H9 (cell line): ENCODE results near the gene KANSL3. TPM values are rescaled to one million over a fixed set of nuclear protein-coding genes. Genes with fewer than 3 reads are reported as not detected.

Experiments
- DNase-seq: peaks from one replicate; pipeline ENCODE4 v3.0.0-alpha.2; 2017
- H2AFZ ChIP-seq: one replicate; pipeline ENCODE4 v1.6.1; 2013; ENCODE audit warnings: mild to moderate bottlenecking, low read length, control low read depth, moderate library complexity
- H2AK5ac ChIP-seq: 2 replicates; pipeline ENCODE4 v1.6.1; 2013; ENCODE audit warnings: low read length, control low read depth, mixed read lengths; ENCODE audit not compliant: insufficient read length
- H2BK120ac ChIP-seq: one replicate; pipeline ENCODE4 v1.6.1; 2013; ENCODE audit warnings: low read depth, mild to moderate bottlenecking, low read length, control low read depth, inconsistent platforms; ENCODE audit not compliant: poor library complexity, severe bottlenecking
- H2BK12ac ChIP-seq: 2 replicates; pipeline ENCODE4 v1.6.1; 2013; ENCODE audit warnings: low read length, control low read depth, mixed read lengths, low read depth; ENCODE audit not compliant: insufficient read length
- H2BK15ac ChIP-seq: 2 replicates; pipeline ENCODE4 v1.6.1; 2013; ENCODE audit warnings: low read depth, low read length, control low read depth
- H2BK20ac ChIP-seq: one replicate; pipeline ENCODE4 v1.6.1; 2013; ENCODE audit warnings: low read depth, mild to moderate bottlenecking, low read length, control low read depth, inconsistent platforms; ENCODE audit not compliant: poor library complexity, severe bottlenecking
- H2BK5ac ChIP-seq: 2 replicates; pipeline ENCODE4 v1.6.1; 2013; ENCODE audit warnings: low read length, control low read depth, mixed read lengths; ENCODE audit not compliant: insufficient read length
- H3K14ac ChIP-seq: 2 replicates; pipeline ENCODE4 v1.6.1; 2013; ENCODE audit warnings: low read length, control low read depth; ENCODE audit not compliant: insufficient read depth
- H3K18ac ChIP-seq: 2 replicates; pipeline ENCODE4 v1.6.1; 2013; ENCODE audit warnings: low read depth, mild to moderate bottlenecking, mixed read lengths, low read length, control low read depth; ENCODE audit not compliant: insufficient read length
- H3K23ac ChIP-seq: 2 replicates; pipeline ENCODE4 v1.6.1; 2013; ENCODE audit warnings: low read length, control low read depth, mixed read lengths, low read depth; ENCODE audit not compliant: insufficient read length
- H3K23me2 ChIP-seq: 2 replicates; pipeline ENCODE4 v1.6.1; 2013; ENCODE audit warnings: low read depth, mild to moderate bottlenecking, mixed read lengths, low read length, control low read depth; ENCODE audit not compliant: insufficient read length, poor library complexity, severe bottlenecking
- H3K27ac ChIP-seq: 2 replicates; pipeline ENCODE4 v1.5.1; 2013; ENCODE audit warnings: low read length, control low read depth, mixed read lengths, low read depth; ENCODE audit not compliant: insufficient read length
- H3K27me3 ChIP-seq: 2 replicates; pipeline ENCODE4 v1.6.1; 2013; ENCODE audit warnings: low read length, control low read depth, inconsistent platforms; ENCODE audit not compliant: insufficient read depth
- H3K4ac ChIP-seq: 2 replicates; pipeline ENCODE4 v1.6.1; 2013; ENCODE audit warnings: low read depth, mild to moderate bottlenecking, control low read depth, inconsistent platforms, low read length, moderate library complexity
- H3K4me1 ChIP-seq: 2 replicates; pipeline ENCODE4 v1.6.1; 2013; ENCODE audit warnings: low read length, control low read depth, inconsistent platforms; ENCODE audit not compliant: insufficient read depth
- H3K4me2 ChIP-seq: 2 replicates; pipeline ENCODE4 v1.6.1; 2013; ENCODE audit warnings: low read length, control low read depth, mixed read lengths; ENCODE audit not compliant: insufficient read length, insufficient read depth
- H3K56ac ChIP-seq: 2 replicates; pipeline ENCODE4 v1.6.1; 2013; ENCODE audit warnings: low read depth, mild to moderate bottlenecking, mixed read lengths, low read length, control low read depth; ENCODE audit not compliant: insufficient read length
- H3K79me1 ChIP-seq: 2 replicates; pipeline ENCODE4 v1.6.1; 2013; ENCODE audit warnings: low read depth, mild to moderate bottlenecking, moderate library complexity, low read length, control low read depth, inconsistent platforms; ENCODE audit not compliant: insufficient read depth, poor library complexity, severe bottlenecking
- H3K79me2 ChIP-seq: 2 replicates; pipeline ENCODE4 v1.6.1; 2013; ENCODE audit warnings: low read length, control low read depth, inconsistent platforms; ENCODE audit not compliant: insufficient read depth
- H3K9ac ChIP-seq: 2 replicates; pipeline ENCODE4 v1.6.1; 2013; ENCODE audit warnings: low read length, control low read depth, mixed read lengths; ENCODE audit not compliant: insufficient read length; ENCODE audit errors: extremely low read depth
- H3K9me3 ChIP-seq: one replicate; pipeline ENCODE4 v1.6.1; 2013; ENCODE audit warnings: low read depth, low read length, inconsistent platforms; ENCODE audit not compliant: control insufficient read depth
- H3T11ph ChIP-seq: one replicate; pipeline ENCODE4 v1.6.1; 2013; ENCODE audit warnings: mild to moderate bottlenecking, low read length, control low read depth, inconsistent platforms
- H4K20me1 ChIP-seq: one replicate; pipeline ENCODE4 v1.6.1; 2013; ENCODE audit not compliant: control insufficient read depth, insufficient read length, insufficient read depth
- H4K5ac ChIP-seq: 2 replicates; pipeline ENCODE4 v1.6.1; 2013; ENCODE audit warnings: low read depth, mild to moderate bottlenecking, mixed read lengths, low read length, control low read depth; ENCODE audit not compliant: insufficient read length
- H4K8ac ChIP-seq: replicated peaks from 2 replicates; pipeline ENCODE4 v1.6.1; 2013; ENCODE audit warnings: low read length, control low read depth, mixed read lengths, low read depth; ENCODE audit not compliant: insufficient read length
- H4K91ac ChIP-seq: 2 replicates; pipeline ENCODE4 v1.6.1; 2013; ENCODE audit warnings: low read depth, mild to moderate bottlenecking, moderate library complexity, mixed read lengths, low read length, control low read depth; ENCODE audit not compliant: insufficient read length
- H3K27ac Mint-ChIP-seq, 3 experiments: 2 replicates in 2 of 3; 3 replicates in 1 of 3; pipeline ENCODE4 v1.8.0; 2020 to 2021; ENCODE audit warnings: mixed read lengths in 3 of 3, mild to moderate bottlenecking in 1 of 3, moderate library complexity in 1 of 3
- H3K27me3 Mint-ChIP-seq: 2 replicates; pipeline ENCODE4 v1.8.0; 2021; ENCODE audit warnings: low read depth, mild to moderate bottlenecking, moderate library complexity, mixed read lengths
- H3K36me3 Mint-ChIP-seq, 3 experiments: 2 replicates in 2 of 3; 3 replicates in 1 of 3; pipeline ENCODE4 v1.8.0; 2020 to 2021; ENCODE audit warnings: low read depth in 3 of 3, mixed read lengths in 3 of 3; ENCODE audit not compliant: insufficient read depth in 1 of 3
- H3K4me1 Mint-ChIP-seq, 2 experiments: 2 replicates each; pipeline ENCODE4 v1.8.0; 2020; ENCODE audit warnings: mixed read lengths in 2 of 2
- H3K4me3 Mint-ChIP-seq, 2 experiments: 2 replicates in 1 of 2; 3 replicates in 1 of 2; pipeline ENCODE4 v1.8.0; 2020 to 2021; ENCODE audit warnings: mild to moderate bottlenecking in 2 of 2, mixed read lengths in 2 of 2, moderate library complexity in 1 of 2
- H3K9me3 Mint-ChIP-seq, 2 experiments: 2 replicates in 1 of 2; 3 replicates in 1 of 2; pipeline ENCODE4 v1.8.0; 2020; ENCODE audit warnings: mild to moderate bottlenecking in 2 of 2, mixed read lengths in 2 of 2, moderate library complexity in 1 of 2
- CTCF ChIP-seq: fragments of 200-600 bp; sonication (generic); conservative IDR thresholded peaks from 3 replicates; pipeline ENCODE4 v1.8.0; 2021; ENCODE audit warnings: antibody characterized with exemption, mild to moderate bottlenecking
- WGBS: extraction: QIAGEN DNeasy Blood & Tissue Kit; methylation state at CpG from one replicate; pipeline ENCODE4 v1.1.7; 2013; ENCODE audit warnings: missing lambda C conversion rate, low lambda C conversion rate, mixed read lengths; ENCODE audit not compliant: insufficient read length; ENCODE audit errors: extremely low coverage; 5-methylcytosine and 5-hydroxymethylcytosine counted together
- total RNA-seq: library from RNA; stranded (reverse); gene quantifications from 2 replicates; pipeline ENCODE4 v1.2.1, GENCODE V29; 2021

The KANSL3 gene
- total RNA-seq, 1 experiment from 2014 or later = 35.7 TPM

- H2BK20ac ChIP-seq = no peak overlapping the region
- H4K8ac ChIP-seq = no peak overlapping the region
- H2BK15ac ChIP-seq = no peak overlapping the region
- no peak overlapping the region for H3K9ac ChIP-seq
- H3K23me2 ChIP-seq = no peaks in the 10 kb centered on the region
- no CpG with 5 or more reads among the region's 3 CpGs for WGBS
- no peak overlapping the region for H3K23ac ChIP-seq
- DNase-seq = no peak
- no peak overlapping the region for H4K91ac ChIP-seq
- no peak overlapping the region for H3K4me2 ChIP-seq
- H3K18ac ChIP-seq = no peak overlapping the region
- H3K9me3 Mint-ChIP-seq = peaks cover 0 to 6% of the 10 kb centered on the region in 2 experiments; a peak in 1 of 5 replicates
- no peaks in the 10 kb centered on the region; the same call in 1 of the 2 replicates for H3K27me3 Mint-ChIP-seq
- no peaks in the 10 kb centered on the region; a peak in 2 of 7 replicates for H3K36me3 Mint-ChIP-seq
- H2BK5ac ChIP-seq = no peak overlapping the region
- no peak overlapping the region for H3K56ac ChIP-seq
- peak overlapping the region in 1 of 3 experiments; percentile 72; a peak in 2 of 7 replicates for H3K27ac Mint-ChIP-seq
- no peak overlapping the region for H3K27ac ChIP-seq
- TF ChIP-seq CTCF = no peak
- H2AK5ac ChIP-seq = no peak overlapping the region
- no peak overlapping the region for H2AFZ ChIP-seq
- H3K4me1 Mint-ChIP-seq = peaks cover 20 to 31% of the 10 kb centered on the region in 2 experiments
- H3K4ac ChIP-seq = no peak overlapping the region
- peaks cover 4% of the 10 kb centered on the region; the same call in 1 of the 2 replicates for H3K4me1 ChIP-seq
- no peaks in the 10 kb centered on the region for H3K9me3 ChIP-seq
- H3K79me2 ChIP-seq = no peaks in the 10 kb centered on the region
- H3K14ac ChIP-seq = no peak overlapping the region
- no peak overlapping the region for H4K5ac ChIP-seq
- H3K79me1 ChIP-seq = no peaks in the 10 kb centered on the region
- no peaks in the 10 kb centered on the region for H4K20me1 ChIP-seq
- H3K4me3 Mint-ChIP-seq = no peak overlapping the region
- H3T11ph ChIP-seq = no peak overlapping the region
- no peak overlapping the region for H2BK12ac ChIP-seq
- no peaks in the 10 kb centered on the region for H3K27me3 ChIP-seq
- no peak overlapping the region for H2BK120ac ChIP-seq
Measured at GRCh38 chr2:96564563-96564962, 73.5 kb downstream of the KANSL3 start.
